Fibroblast of lung (primary cell): Measurements from ENCODE around the gene PKP1.

Experiments used
- CTCF ChIP-seq, 2 donors: IDR thresholded peaks in 1 of 2; conservative IDR thresholded peaks in 1 of 2; 1 replicate in 1 of 2; 2 replicates in 1 of 2; pipeline ENCODE4 v1.5.1; 2011 to 2012; ENCODE audit warnings: low read length in 2 of 2, control low read depth in 1 of 2, inconsistent platforms in 1 of 2, low read depth in 1 of 2, mild to moderate bottlenecking in 1 of 2
- EZH2 ChIP-seq: IDR thresholded peaks from 2 replicates; pipeline ENCODE4 v1.5.1; 2012; ENCODE audit warnings: low read length, control low read depth, mild to moderate bottlenecking; ENCODE audit errors: missing control alignments

DNA sequence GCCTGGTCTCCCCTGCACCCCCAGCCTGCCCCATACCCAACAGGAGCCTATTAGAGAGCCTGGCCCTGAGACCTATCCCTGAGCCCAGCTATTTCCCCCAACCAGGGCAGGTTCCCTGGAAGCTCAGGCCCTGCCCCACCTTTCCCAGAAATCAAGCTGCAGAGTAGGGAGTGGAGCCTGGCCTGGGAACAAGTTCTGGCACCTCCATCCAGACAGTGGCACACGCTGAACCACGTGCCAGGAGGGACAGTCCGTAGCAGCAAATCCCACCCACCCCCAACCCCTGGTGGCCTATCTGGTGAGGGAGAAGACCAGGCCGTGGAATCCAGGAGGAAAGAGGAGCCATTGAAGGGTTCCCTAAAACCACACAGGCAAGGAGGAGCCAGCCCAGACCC, 71.6 kb downstream of the PKP1 start:
- no peak for TF ChIP-seq CTCF (conservative IDR thresholded peaks at IDR 0.05 in 1 of 2, IDR thresholded peaks at IDR 0.05 in 1 of 2; ENCODE audit: low read depth in 1 of 2, low read length in 2 of 2)
- no peak for TF ChIP-seq EZH2
